Stimulated activated CD8-positive, alpha-beta memory T cell treated with anti-CD3 and anti-CD28 coated beads, Interleukin-4, amount 100 ng/mL, for 24 hours (primary cell): Measurements from ENCODE around the gene MFF.
A peak's percentile ranks its signal among the peaks of the same experiment; 100 is the strongest.

ENCODE experiments used
- DNase-seq: peaks from one replicate; pipeline ENCODE4 v3.0.0-alpha.2; 2020; ENCODE audit warnings: low read depth

Gene MFF, protein sequence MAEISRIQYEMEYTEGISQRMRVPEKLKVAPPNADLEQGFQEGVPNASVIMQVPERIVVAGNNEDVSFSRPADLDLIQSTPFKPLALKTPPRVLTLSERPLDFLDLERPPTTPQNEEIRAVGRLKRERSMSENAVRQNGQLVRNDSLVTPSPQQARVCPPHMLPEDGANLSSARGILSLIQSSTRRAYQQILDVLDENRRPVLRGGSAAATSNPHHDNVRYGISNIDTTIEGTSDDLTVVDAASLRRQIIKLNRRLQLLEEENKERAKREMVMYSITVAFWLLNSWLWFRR

DNA sequence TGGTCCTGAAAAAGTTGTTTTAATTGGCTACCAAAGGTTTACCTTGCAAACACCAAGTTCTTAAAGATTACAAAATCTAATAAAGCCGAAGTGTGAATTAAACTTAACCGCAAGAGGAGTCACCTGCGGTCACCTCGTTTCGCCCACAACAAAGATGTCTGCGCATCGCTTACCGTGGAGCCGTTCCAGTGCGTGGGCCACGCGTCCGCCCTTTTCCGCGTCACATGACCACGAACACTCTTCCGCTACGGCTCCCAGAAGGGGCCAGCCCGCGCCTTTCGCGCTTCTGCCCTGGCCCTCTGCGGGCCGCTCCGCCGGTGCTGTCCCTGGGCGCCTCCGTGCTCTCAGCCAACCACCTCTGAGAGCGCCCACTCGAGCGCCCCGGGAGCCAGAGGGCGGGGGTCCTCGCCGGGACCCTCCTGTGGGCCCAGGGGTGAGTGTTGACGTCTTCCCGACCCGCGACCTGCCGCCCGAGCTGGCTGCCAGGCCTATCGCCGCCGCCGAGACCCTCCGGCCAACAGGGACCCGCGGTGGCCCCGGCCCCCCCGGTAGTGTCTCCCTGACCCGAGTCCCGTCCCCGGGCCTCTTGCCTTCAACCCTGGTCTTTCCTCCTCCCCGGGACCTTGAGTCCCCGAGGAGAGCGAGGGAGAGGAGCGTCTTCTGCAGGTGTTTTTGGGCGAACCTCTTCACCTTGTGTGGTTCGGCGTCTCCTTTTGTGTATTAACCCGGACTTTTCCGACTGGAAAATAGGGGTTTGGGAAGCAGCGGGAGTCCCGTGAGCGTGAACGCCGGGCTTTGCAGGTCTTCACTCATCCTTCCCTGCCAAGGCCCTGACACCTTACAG, at the start of gene MFF:
TSS of gene MFF (plus strand) at position 257 of the 844 bp plus-strand sequence. CDS start 5,415 bp downstream, outside the sequence.
- DNase-seq: peak; percentile 89

GRCh38 chr2:227280895-227281294, 44.2 kb upstream of the MFF start:
- no peak for DNase-seq

DNA sequence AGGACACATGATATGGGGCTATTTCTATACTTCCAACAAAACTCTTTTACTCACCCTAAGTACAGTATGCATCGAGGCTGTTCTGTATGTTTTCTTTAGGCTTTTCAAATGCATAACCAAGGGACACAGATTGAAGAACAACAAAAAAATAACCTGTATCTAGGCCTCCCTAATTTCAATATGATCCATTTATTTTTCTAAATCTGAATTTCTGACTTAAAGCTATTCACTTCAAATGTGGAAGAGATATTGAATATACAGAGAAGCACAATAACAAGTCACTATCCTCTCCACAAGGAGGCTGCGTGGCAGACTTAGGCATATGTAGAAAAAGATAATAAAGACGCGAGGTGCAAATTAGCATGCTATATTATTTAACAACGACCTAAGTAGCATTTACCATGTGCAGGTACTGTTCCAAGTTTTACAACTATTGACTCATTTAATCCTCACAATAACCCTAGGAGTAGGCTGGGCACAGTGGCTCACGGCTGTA, 39.3 kb upstream of the MFF start:
- no peak for DNase-seq

GRCh38 chr2:227287771-227288170, 37.3 kb upstream of the MFF start:
- no peak for DNase-seq

DNA sequence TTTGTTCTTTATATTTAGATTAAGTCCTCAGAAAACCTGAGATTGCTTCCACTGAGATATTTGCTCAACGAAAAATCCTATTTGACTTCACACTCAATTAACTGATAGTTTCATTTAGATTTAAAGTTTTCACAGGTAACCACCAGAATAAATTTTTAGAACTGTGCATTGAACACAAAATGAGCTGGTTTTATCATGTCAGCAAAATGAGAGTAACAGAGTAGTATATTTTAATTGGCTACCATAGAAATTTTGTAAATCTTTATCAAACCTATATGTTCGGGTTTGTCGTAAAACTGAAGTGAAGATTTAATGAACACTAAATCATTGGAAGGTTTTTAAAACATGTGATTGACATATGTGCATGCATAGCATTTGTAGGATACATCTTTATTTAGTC, 32.7 kb upstream of the MFF start:
- DNase-seq: no peak

- no peak for DNase-seq
Measured at GRCh38 chr2:227293531-227293930, 31.5 kb upstream of the MFF start.

- no peak for DNase-seq
Measured at GRCh38 chr2:227295806-227296205, 29.2 kb upstream of the MFF start.

DNA sequence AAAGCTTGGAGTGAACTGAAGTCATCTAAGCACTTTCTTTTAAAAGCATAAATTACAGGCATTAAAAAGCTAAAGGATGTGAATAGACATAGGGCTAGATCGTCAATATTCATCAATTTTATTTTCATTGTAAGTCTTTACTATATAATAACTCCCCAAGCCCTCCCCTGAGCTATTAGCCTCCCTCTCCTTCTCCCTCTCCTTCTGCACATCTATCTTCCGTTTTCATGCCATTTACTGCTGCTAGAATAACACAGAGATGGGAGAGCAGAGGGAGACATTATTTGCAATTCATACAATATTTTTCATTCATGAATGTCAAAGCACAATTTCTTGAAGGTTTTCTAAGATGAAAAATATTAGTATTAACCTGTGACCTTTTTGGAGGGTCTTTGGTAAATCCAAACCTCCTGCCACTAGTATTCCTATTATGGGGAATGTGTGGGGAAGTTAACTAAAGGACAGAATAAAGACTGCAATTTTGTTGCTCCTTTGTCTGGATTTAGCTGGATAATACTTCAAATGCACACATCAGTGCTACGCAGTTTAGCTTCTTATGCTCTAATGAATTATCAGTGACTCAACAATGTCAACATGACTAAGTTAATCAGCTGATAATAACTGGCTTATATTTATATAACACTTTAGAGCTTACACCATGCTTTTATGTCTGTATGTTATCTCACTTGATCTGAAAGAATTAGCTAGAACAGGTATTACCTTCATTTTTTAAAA, 28.2 kb upstream of the MFF start:
- DNase-seq: no peak

GRCh38 chr2:227301523-227301922, 23.5 kb upstream of the MFF start:
- DNase-seq: no peak

DNA sequence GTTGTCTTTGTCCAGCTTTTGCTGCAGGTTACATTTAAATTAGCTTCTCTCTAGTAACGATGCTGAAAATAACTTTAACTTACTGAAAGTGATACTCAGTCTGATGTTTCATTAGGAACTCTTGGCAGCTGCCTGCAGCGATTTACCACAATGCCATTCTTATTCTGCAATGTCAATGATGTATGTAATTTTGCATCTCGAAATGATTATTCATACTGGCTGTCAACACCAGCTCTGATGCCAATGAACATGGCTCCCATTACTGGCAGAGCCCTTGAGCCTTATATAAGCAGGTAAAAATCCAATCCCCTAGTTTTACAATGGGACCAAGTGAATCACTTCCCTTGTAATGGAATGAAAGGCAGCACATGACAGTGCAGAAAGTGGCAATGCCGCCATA, 16.3 kb upstream of the MFF start:
- no peak for DNase-seq

- no peak for DNase-seq
Measured at GRCh38 chr2:227310756-227311110, 14.3 kb upstream of the MFF start.

DNA sequence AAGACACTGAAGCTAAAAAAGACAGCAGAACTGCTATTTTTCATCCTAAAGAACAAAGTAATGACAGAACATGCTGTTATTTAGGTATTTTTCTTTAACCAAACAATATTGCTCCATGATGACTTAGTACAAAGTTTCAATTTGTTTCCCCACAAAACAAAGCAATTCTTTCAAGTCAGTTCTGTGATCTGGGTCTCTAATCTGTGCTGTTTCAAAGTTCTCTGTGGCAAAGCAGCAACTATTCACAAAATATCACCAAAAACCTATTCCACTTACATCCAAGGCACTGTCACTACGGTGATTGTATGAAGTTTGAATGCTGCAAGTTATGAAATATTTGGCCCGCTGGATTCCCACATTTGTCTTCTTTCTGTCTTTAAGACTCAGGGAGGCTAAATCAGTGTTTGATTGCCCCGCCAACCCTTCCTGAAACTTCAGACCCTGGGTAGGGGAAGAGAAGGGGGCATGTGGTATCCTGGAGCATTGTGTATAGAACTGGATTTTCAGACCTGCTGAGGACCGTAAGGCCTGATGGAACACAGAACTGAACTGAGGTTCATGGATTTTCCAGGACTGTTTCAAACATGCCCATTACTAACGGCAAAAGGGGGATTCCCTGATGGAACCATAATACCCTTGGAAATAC, 13.1 kb upstream of the MFF start:
- DNase-seq: no peak

- no peak for DNase-seq
Measured at GRCh38 chr2:227312579-227312978, 12.5 kb upstream of the MFF start.

- no peak for DNase-seq
Measured at GRCh38 chr2:227313310-227313709, 11.7 kb upstream of the MFF start.

DNA sequence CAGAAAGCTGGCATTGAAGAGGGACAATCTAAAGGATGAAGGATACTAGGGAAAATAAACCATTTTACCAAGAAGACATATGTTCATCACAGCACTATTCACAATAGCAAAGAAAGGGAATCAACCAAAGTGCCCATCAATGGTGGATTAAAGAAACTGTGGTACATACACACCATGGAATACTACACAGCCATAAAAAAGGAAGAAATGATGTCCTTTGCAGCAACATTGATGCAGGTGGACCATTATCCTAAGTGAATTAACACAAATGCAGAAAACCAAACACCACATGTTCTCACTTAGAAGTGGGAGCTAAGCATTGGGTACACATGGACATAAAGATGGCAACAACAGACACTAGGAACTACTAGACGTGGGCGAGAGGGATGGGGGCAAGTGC, 7.2 kb upstream of the MFF start:
- DNase-seq: no peak

DNA sequence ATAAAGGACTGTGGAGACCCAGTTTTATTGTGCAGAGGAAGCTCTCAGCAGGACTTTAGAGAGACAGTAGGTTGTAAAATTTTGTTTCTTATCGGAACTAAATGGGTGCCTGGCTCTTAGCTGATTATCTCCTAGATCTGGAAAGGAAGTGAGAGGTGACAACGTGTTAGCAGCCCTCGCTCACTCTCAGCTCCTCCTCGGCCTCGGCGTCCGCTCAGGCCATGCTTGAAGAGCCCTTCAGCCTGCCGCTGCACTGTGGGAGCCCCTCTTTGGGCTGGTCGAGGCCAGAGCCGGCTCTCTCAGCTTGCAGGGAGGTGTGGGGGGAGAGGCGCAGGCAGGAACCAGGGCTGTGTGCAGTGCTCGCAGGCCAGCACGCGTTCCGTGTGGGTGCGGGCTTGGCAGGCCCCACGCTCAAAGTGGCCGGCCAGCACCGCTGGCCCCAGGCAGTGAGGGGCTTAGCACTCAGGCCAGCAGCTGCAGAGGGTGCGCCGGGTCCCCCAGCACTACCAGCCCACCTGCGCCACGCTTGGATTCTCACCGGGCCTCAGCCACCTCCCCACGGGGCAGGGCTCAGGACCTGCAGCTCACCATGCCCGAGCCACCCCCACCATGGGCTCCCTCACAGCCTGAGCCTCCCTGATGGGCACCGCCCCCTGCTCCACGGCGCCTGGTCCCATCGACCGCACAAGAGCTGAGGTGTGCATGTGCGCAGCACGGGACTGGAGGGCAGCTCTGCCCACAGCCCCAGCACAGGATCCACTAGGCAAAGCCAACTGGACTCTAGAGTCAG, 4.6 kb upstream of the MFF start:
- no peak for DNase-seq

- no peak for DNase-seq
Measured at GRCh38 chr2:227322530-227323205, 2.4 kb upstream of the MFF start.

DNA sequence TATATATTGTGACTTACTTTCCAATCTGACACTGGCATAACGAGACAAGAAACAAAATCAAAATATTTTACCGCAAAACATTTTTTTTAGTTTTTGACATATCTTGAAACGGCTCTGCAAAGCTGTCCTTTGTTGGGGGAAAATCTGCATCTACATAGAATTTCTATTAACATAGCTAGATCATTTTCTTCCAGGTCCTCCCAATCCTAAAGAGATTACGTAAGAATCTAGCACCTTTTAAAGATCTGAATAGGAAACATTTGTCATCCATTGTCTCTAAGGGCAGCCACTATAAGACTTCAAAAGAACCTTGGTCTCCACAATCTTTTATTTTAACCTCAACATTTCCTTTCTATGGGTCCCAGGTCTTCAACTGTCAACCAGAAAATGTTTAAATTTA, 1.2 kb upstream of the MFF start:
- no peak for DNase-seq

- DNase-seq: no peak
Measured at GRCh38 chr2:227324642-227324994, 433 bp upstream of the MFF start.

DNA sequence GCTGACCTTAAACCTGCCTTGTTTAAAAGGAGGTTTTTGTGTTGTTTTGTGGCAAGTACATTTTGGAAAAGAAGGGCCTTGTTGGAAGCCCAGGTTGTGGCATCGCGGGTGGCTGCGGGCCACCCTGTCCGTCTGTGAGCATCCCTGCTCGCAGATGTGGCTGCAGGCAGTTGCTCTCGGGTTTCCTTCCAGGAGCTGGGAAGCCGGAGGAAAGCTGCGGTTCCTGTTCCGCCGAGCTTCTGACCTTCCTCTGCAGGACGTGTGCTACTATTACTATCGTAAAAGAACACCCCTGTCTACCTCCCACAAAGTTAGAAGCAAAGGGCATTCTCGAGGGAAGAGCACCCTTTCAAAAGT, 766 bp downstream of the MFF start:
- no peak for DNase-seq

- no peak for DNase-seq
Measured at GRCh38 chr2:227326783-227327182, 1.7 kb downstream of the MFF start.
